ENCODE data around the gene AXIN1. TPM values are rescaled to one million over a fixed set of nuclear protein-coding genes. Genes with fewer than 3 reads are reported as not detected.

AXIN1 gene
- total RNA-seq, 1 donor from 2014 or later: 27.0 TPM

GRCh38 chr16:314795-315299, 37.7 kb downstream of the AXIN1 start:
- no peak for TF ChIP-seq EZH2 (IDR thresholded peaks at IDR 0.05; ENCODE audit: insufficient read depth, low read length)
- TF ChIP-seq, protein P1, sequence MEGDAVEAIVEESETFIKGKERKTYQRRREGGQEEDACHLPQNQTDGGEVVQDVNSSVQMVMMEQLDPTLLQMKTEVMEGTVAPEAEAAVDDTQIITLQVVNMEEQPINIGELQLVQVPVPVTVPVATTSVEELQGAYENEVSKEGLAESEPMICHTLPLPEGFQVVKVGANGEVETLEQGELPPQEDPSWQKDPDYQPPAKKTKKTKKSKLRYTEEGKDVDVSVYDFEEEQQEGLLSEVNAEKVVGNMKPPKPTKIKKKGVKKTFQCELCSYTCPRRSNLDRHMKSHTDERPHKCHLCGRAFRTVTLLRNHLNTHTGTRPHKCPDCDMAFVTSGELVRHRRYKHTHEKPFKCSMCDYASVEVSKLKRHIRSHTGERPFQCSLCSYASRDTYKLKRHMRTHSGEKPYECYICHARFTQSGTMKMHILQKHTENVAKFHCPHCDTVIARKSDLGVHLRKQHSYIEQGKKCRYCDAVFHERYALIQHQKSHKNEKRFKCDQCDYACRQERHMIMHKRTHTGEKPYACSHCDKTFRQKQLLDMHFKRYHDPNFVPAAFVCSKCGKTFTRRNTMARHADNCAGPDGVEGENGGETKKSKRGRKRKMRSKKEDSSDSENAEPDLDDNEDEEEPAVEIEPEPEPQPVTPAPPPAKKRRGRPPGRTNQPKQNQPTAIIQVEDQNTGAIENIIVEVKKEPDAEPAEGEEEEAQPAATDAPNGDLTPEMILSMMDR (IDR thresholded peaks at IDR 0.05; ENCODE audit: insufficient read depth, low read depth, low read length): no peak
- no peaks in the 10 kb centered on the region for H3K4me1 ChIP-seq (ENCODE audit: insufficient read depth, low read length)
- H4K20me1 ChIP-seq (ENCODE audit: insufficient read depth, low read length): peaks cover 74% of the 10 kb centered on the region
- FAIRE-seq (no peak), DNase-seq (ENCODE audit: low read depth) (no peak)
- no peaks in the 10 kb centered on the region for H3K27me3 Mint-ChIP-seq (ENCODE audit: low read depth, unreplicated experiment)
- no peaks in the 10 kb centered on the region for H3K9me3 ChIP-seq (ENCODE audit: insufficient read depth, low read depth, low read length)
- H3K4me2 ChIP-seq (ENCODE audit: low read length): no peak overlapping the region
- no peak overlapping the region for H3K4me3 ChIP-seq (ENCODE audit: insufficient read depth, low read depth, low read length)
- no peaks in the 10 kb centered on the region for H3K27me3 ChIP-seq (ENCODE audit: insufficient read depth, low read length)
- H3K36me3 ChIP-seq (ENCODE audit: insufficient read depth, low read length): no peaks in the 10 kb centered on the region
- no peaks in the 10 kb centered on the region for H3K4me1 Mint-ChIP-seq (ENCODE audit: low read depth, unreplicated experiment)
- H3K79me2 ChIP-seq (ENCODE audit: insufficient read depth, low read length): peaks cover 42% of the 10 kb centered on the region
- H3K27ac ChIP-seq (ENCODE audit: low read depth, low read length): no peak overlapping the region
- H3K27ac Mint-ChIP-seq (ENCODE audit: unreplicated experiment): no peak overlapping the region
- no peak overlapping the region for H2AFZ ChIP-seq (ENCODE audit: low read depth, low read length)
- H3K4me3 Mint-ChIP-seq (ENCODE audit: unreplicated experiment): no peak overlapping the region
- no peak overlapping the region for H3K9ac ChIP-seq (ENCODE audit: low read length)
- no peaks in the 10 kb centered on the region for H3K9me3 Mint-ChIP-seq (ENCODE audit: unreplicated experiment)
- peaks cover 15% of the 10 kb centered on the region for H3K36me3 Mint-ChIP-seq (ENCODE audit: low read depth, unreplicated experiment)

GRCh38 chr16:314351-314750, 38.2 kb downstream of the AXIN1 start:
- no peak overlapping the region for H3K27ac Mint-ChIP-seq (ENCODE audit: unreplicated experiment)
- Histone ChIP-seq H3K79me2 (ENCODE audit: insufficient read depth, low read length) (peaks cover 37% of the 10 kb centered on the region), H3K36me3 (ENCODE audit: insufficient read depth, low read length) (no peaks in the 10 kb centered on the region), H3K4me2 (ENCODE audit: low read length) (no peak overlapping the region), H4K20me1 (ENCODE audit: insufficient read depth, low read length) (peaks cover 71% of the 10 kb centered on the region), H3K27me3 (ENCODE audit: insufficient read depth, low read length) (no peaks in the 10 kb centered on the region), H3K9me3 (ENCODE audit: insufficient read depth, low read depth, low read length) (no peaks in the 10 kb centered on the region), H3K9ac (ENCODE audit: low read length) (no peak overlapping the region), H2AFZ (ENCODE audit: low read depth, low read length) (no peak overlapping the region), H3K4me1 (ENCODE audit: insufficient read depth, low read length) (no peaks in the 10 kb centered on the region), H3K27ac (ENCODE audit: low read depth, low read length) (no peak overlapping the region), H3K4me3 (ENCODE audit: insufficient read depth, low read depth, low read length) (no peak overlapping the region)
- H3K27me3 Mint-ChIP-seq (ENCODE audit: low read depth, unreplicated experiment): no peaks in the 10 kb centered on the region
- no peak overlapping the region for H3K4me3 Mint-ChIP-seq (ENCODE audit: unreplicated experiment)
- H3K4me1 Mint-ChIP-seq (ENCODE audit: low read depth, unreplicated experiment): no peaks in the 10 kb centered on the region
- H3K9me3 Mint-ChIP-seq (ENCODE audit: unreplicated experiment): no peaks in the 10 kb centered on the region
- DNase-seq (ENCODE audit: low read depth) (no peak), FAIRE-seq (no peak)
- no peak for TF ChIP-seq EZH2 (IDR thresholded peaks at IDR 0.05; ENCODE audit: insufficient read depth, low read length)
- TF ChIP-seq, protein P1 (IDR thresholded peaks at IDR 0.05; ENCODE audit: insufficient read depth, low read depth, low read length): no peak
- peaks cover 15% of the 10 kb centered on the region for H3K36me3 Mint-ChIP-seq (ENCODE audit: low read depth, unreplicated experiment)

- no peaks in the 10 kb centered on the region for H3K4me1 Mint-ChIP-seq (ENCODE audit: low read depth, unreplicated experiment)
- H3K27ac Mint-ChIP-seq (ENCODE audit: unreplicated experiment): no peak overlapping the region
- Histone ChIP-seq H3K27me3 (ENCODE audit: insufficient read depth, low read length) (no peaks in the 10 kb centered on the region), H3K4me2 (ENCODE audit: low read length) (no peak overlapping the region), H3K4me3 (ENCODE audit: insufficient read depth, low read depth, low read length) (no peak overlapping the region), H3K36me3 (ENCODE audit: insufficient read depth, low read length) (no peaks in the 10 kb centered on the region), H3K79me2 (ENCODE audit: insufficient read depth, low read length) (peaks cover 12% of the 10 kb centered on the region), H3K9ac (ENCODE audit: low read length) (no peak overlapping the region), H3K27ac (ENCODE audit: low read depth, low read length) (no peak overlapping the region), H3K4me1 (ENCODE audit: insufficient read depth, low read length) (no peaks in the 10 kb centered on the region), H4K20me1 (ENCODE audit: insufficient read depth, low read length) (peaks cover 45% of the 10 kb centered on the region), H2AFZ (ENCODE audit: low read depth, low read length) (no peak overlapping the region), H3K9me3 (ENCODE audit: insufficient read depth, low read depth, low read length) (no peaks in the 10 kb centered on the region)
- no peaks in the 10 kb centered on the region for H3K9me3 Mint-ChIP-seq (ENCODE audit: unreplicated experiment)
- no peak overlapping the region for H3K4me3 Mint-ChIP-seq (ENCODE audit: unreplicated experiment)
- H3K36me3 Mint-ChIP-seq (ENCODE audit: low read depth, unreplicated experiment): peaks cover 9% of the 10 kb centered on the region
- no peak for TF ChIP-seq EZH2 (IDR thresholded peaks at IDR 0.05; ENCODE audit: insufficient read depth, low read length)
- TF ChIP-seq, protein P1 (IDR thresholded peaks at IDR 0.05; ENCODE audit: insufficient read depth, low read depth, low read length): no peak
- no peak for DNase-seq (ENCODE audit: low read depth)
- H3K27me3 Mint-ChIP-seq (ENCODE audit: low read depth, unreplicated experiment): no peaks in the 10 kb centered on the region
- no peak for FAIRE-seq
These were observed 40.8 kb downstream of the AXIN1 start for GRCh38 chr16:311725-312124.
